Fibroblast of mammary gland (primary cell): Measurements from ENCODE around the gene HCN4.

ENCODE experiments used
- DNase-seq: peaks from one replicate; pipeline ENCODE4 v3.0.0-alpha.2; 2010; ENCODE audit warnings: low read depth
- H3K4me3 ChIP-seq: 2 replicates; pipeline ENCODE4 v1.5.1; 2011; ENCODE audit warnings: low read depth, mild to moderate bottlenecking, low read length, moderate library complexity; ENCODE audit not compliant: control insufficient read depth
- CTCF ChIP-seq: conservative IDR thresholded peaks from 2 replicates; pipeline ENCODE4 v1.5.1; 2011; ENCODE audit warnings: low read depth, low read length, inconsistent platforms; ENCODE audit not compliant: control insufficient read depth, insufficient read depth

Gene HCN4

GRCh38 chr15:73329501-73330200 is 39.1 kb downstream of the HCN4 start:
- H3K4me3 ChIP-seq = no peak overlapping the region
- no peak for DNase-seq
- TF ChIP-seq CTCF = no peak

DNA sequence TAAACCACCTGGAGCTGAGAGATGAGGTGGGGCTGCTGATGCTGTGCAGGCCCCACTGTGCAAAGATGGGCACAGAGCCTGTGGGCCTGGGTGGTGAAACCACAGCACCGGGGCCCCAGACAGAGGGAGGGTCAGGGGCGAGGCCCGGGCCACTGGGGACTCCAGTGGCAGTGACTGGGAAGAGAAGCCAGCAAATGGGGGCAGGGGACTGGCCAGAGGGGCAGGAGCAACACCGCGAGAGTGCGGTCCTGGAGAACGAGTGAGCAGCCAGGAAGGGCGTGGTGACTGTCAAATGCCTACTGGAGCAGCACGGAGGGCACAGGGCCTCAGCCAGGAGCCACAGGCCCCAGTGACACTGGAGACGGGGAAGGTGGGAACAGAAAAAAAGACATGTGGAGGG is 39.8 kb downstream of the HCN4 start:
- H3K4me3 ChIP-seq = no peak overlapping the region
- no peak for TF ChIP-seq CTCF
- no peak for DNase-seq

DNA sequence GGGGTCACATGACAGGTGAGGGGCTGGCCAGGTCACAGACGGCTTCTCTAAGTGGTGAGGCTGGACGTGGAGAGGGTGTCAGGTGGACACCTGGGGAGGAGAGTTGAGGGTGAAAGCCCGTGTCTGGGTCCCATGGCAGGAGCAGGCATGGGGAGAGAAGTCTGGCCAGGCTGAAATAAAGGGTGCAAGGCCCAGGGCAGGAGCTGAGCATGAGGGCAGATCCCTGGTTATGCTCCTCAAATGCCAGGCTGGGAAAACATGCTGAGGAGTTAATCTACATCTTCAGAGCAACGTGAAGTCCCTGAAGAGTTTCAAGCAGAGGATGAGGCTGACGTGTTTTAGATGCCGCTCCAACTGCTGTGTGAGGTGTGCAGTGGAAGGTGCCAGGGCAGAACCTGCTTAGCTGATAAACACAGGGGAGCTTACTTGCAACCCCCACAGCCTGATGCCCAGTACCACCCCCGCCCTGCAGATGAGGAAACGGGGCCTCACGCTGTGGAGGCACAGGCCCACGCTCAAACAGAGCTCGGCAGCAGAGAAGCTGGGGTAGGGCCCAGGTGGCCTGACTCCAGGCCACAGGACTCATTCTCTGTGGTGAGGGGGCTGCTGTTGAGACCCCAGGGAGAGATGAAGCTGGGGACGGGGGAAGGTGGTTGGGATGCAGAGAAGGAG is 40.5 kb downstream of the HCN4 start:
- no peak for DNase-seq
- H3K4me3 ChIP-seq = no peak overlapping the region
- TF ChIP-seq CTCF = no peak

DNA sequence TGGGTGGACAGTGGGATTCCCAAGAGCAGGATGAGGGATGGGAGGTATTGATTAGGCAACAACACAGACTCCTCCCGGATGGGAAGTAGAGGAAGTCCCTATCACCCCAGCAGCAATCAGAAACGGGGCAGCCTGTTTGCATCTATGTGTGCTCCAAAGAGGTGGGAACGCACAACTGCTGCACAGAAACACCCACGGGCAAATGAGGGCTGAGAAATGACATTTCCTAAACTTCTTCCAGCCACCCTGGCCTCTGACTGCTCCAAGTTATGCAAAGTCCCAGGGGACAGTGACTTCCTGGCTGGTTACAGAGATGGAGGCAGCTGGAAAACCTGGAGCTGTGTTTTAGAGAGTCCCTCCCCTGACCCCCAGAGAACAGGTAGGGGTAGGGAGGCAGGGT is 42.6 kb downstream of the HCN4 start:
- TF ChIP-seq CTCF = no peak
- no peak overlapping the region for H3K4me3 ChIP-seq
- no peak for DNase-seq

- H3K4me3 ChIP-seq = no peak overlapping the region
- no peak for DNase-seq
- no peak for TF ChIP-seq CTCF
Measured at GRCh38 chr15:73325191-73325861, 43.4 kb downstream of the HCN4 start.

- no peak for DNase-seq
- no peak for TF ChIP-seq CTCF
- no peak overlapping the region for H3K4me3 ChIP-seq
Measured at GRCh38 chr15:73324496-73325170, 44.1 kb downstream of the HCN4 start.
